ENCODE measurements around the gene TPPP2. TPM values are rescaled to one million over a fixed set of nuclear protein-coding genes. Genes with fewer than 3 reads are reported as not detected.

TPPP2 gene
- total RNA-seq (2021; ENCODE audit: unreplicated experiment) (not detected), Bru-seq, nascent RNA (not detected), BruChase-seq, experiment 1, labeled RNA remaining after a 2-hour chase (not detected), BruChase-seq, experiment 2, labeled RNA remaining after a 6-hour chase (not detected)
- polyA plus RNA-seq (2012; ENCODE audit: insufficient read length): not detected
- long read RNA-seq: 0 reads

DNA sequence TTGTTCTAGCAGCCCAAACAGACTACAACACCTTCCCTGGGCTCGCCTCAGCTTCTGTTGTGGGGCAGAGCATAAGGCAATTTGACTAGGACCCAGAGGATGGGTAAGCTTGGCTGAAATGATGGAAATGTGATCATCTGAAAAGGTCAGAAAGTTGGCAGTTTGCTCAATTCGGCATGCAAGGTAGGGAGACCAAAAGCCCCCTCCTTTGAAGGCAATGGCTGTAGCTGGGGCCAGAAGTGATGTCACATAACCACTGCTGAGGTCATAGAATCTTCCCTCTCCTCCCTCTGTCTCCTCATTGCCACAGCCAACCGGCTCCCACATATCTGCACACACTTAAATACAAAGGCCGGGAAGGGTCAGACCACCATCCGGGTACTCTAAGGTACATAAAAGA is at the start of gene TPPP2:
Gene TPPP2 (plus strand): TSS at position 301 of the 400 bp plus-strand sequence. CDS start 365 bp downstream, outside the sequence.
- Histone ChIP-seq H3K27ac (ENCODE audit: low read length) (no peak within 1 kb of the TSS), H3K4me3 (ENCODE audit: low read depth in 2 of 2, low read length in 2 of 2) (no peak within 1 kb of the TSS), H3K9me3 (ENCODE audit: control insufficient read depth, insufficient read depth, low read depth, low read length) (no peaks in the 10 kb centered on the region), H3K36me3 (ENCODE audit: control insufficient read depth, insufficient read depth, low read length) (no peaks in the 10 kb centered on the region), H3K4me1 (ENCODE audit: control insufficient read depth, insufficient read depth, low read length) (no peaks in the 10 kb centered on the region; the same call in 1 of the 2 replicates), H3K27me3 (ENCODE audit: control insufficient read depth, insufficient read depth, low read length) (no peaks in the 10 kb centered on the region; the same call in none of the 2 replicates)
- ATAC-seq: no peak
- intact Hi-C loops (cut with micrococcal nuclease; ENCODE audit: unreplicated experiment) (no loop called here), in situ Hi-C loops (cut with HindIII; ENCODE audit: low pct_unique_long_range_greater_than_20kb, low sequenced_read_pairs) (no loop called here)
- DNase-seq (ENCODE audit: low read depth, low spot score): no peak
- TF ChIP-seq POLR2AphosphoS5 (IDR thresholded peaks at IDR 0.05; ENCODE audit: low read depth, low read length) (no peak), TCF7L2 (IDR thresholded peaks at IDR 0.05; ENCODE audit: low read depth, low read length) (no peak), CTCF (IDR thresholded peaks at IDR 0.05) (no peak), SIN3A (IDR thresholded peaks at IDR 0.05; ENCODE audit: borderline replicate concordance, insufficient read depth, low read depth, low read length) (no peak), REST (IDR thresholded peaks at IDR 0.05; ENCODE audit: insufficient read depth in 1 of 2, low read depth in 2 of 2, low read length in 1 of 2) (no peak)
- POLR2A ChIA-PET: no interaction called here
- CTCF ChIA-PET: no interaction called here
- no TSS peak for BruUV-seq (replicated peaks)

- no peaks in the 10 kb centered on the region for H3K27me3 ChIP-seq (ENCODE audit: control insufficient read depth, insufficient read depth, low read length)
- H3K27ac ChIP-seq (ENCODE audit: low read length): no peak overlapping the region
- ATAC-seq (no peak), DNase-seq (ENCODE audit: low read depth, low spot score) (no peak)
- no peak for TF ChIP-seq POLR2AphosphoS5 (IDR thresholded peaks at IDR 0.05; ENCODE audit: low read depth, low read length)
- no peak for TF ChIP-seq REST (IDR thresholded peaks at IDR 0.05; ENCODE audit: insufficient read depth in 1 of 2, low read depth in 2 of 2, low read length in 1 of 2)
- TF ChIP-seq TCF7L2 (IDR thresholded peaks at IDR 0.05; ENCODE audit: low read depth, low read length): no peak
- TF ChIP-seq SIN3A (IDR thresholded peaks at IDR 0.05; ENCODE audit: borderline replicate concordance, insufficient read depth, low read depth, low read length): no peak
- no peak for TF ChIP-seq CTCF (IDR thresholded peaks at IDR 0.05)
- ChIA-PET CTCF (no interaction called here), POLR2A (interaction anchor here (0.5 kb wide), 1 partner anchor 112 kb away, joined by 3 read pairs; no protein-coding TSS in a partner anchor)
- no peaks in the 10 kb centered on the region for H3K36me3 ChIP-seq (ENCODE audit: control insufficient read depth, insufficient read depth, low read length)
- BruUV-seq (replicated peaks): no TSS peak
- in situ Hi-C loops (cut with HindIII; ENCODE audit: low pct_unique_long_range_greater_than_20kb, low sequenced_read_pairs) (no loop called here), intact Hi-C loops (cut with micrococcal nuclease; ENCODE audit: unreplicated experiment) (no loop called here)
- H3K4me3 ChIP-seq (ENCODE audit: low read depth in 2 of 2, low read length in 2 of 2): no peak overlapping the region
- H3K9me3 ChIP-seq (ENCODE audit: control insufficient read depth, insufficient read depth, low read depth, low read length): no peaks in the 10 kb centered on the region
- no peaks in the 10 kb centered on the region for H3K4me1 ChIP-seq (ENCODE audit: control insufficient read depth, insufficient read depth, low read length)
Observed at GRCh38 chr14:20980906-20981305, 49.1 kb upstream of the TPPP2 start.
